K562 (cell line): Measurements from ENCODE around the gene RASGEF1C. TPM values are rescaled to one million over a fixed set of nuclear protein-coding genes. Genes with fewer than 3 reads are reported as not detected.

Experiments used
- ATAC-seq: fragments of 200-7000 bp; cut with Tn5 transposase; 3 replicates; pipeline ENCODE4 v1.9.1; 2020; ENCODE audit warnings: moderate library complexity
- BruUV-seq: library from RNA; stranded (reverse); fragments of 400-500 nt; replicated peaks from 2 replicates; lab custom pipeline; 2021; lab: Mats Ljungman, UMichigan
- CTCF ChIA-PET: fragments of 300-600 bp; formaldehyde crosslinking; extraction: SDS; loops from one replicate; lab custom pipeline; 2021; ENCODE audit warnings: low intra/inter-chr PET ratio; lab: Yijun Ruan, JAX
- POLR2A ChIA-PET: fragments of 300-600, 350-650 bp; sonication (Branson Sonifier 250); formaldehyde crosslinking; extraction: SDS; loops from one replicate; lab custom pipeline; 2021; ENCODE audit warnings: antibody characterized with exemption, inconsistent platforms; lab: Yijun Ruan, JAX
- DNase-seq, 4 experiments: peaks; one replicate each; pipeline versions ENCODE4 v3.0.0 to v3.0.0-alpha.2; 2011 to 2018; ENCODE audit warnings: low spot score in 3 of 4, mixed read lengths in 3 of 4; ENCODE audit errors: extremely low read depth in 1 of 4
- FAIRE-seq: peaks from 2 replicates; lab custom pipeline; 2011; peaks lifted over from hg19 to GRCh38; lab: Jason Lieb, UNC
- H2AFZ ChIP-seq: 2 replicates; pipeline ENCODE4 v1.6.0; 2011; ENCODE audit warnings: low read depth, low read length, control low read depth, inconsistent platforms
- H3K27ac ChIP-seq: fragments of 200-600 bp; 3 replicates; pipeline ENCODE4 v1.8.0; 2011; ENCODE audit warnings: low read depth, mild to moderate bottlenecking, control low read depth, inconsistent platforms, low read length, moderate library complexity, mixed read lengths; ENCODE audit errors: extremely low read depth
- H3K27me3 ChIP-seq, 2 experiments: fragments of 300-600 bp in 1 of 2; 2 replicates in 1 of 2; 3 replicates in 1 of 2; pipeline versions ENCODE4 v1.6.0 to v1.8.0; 2011; ENCODE audit warnings: inconsistent platforms in 2 of 2, low read length in 2 of 2, mild to moderate bottlenecking in 1 of 2, mixed read lengths in 1 of 2, moderate library complexity in 1 of 2; ENCODE audit not compliant: control insufficient read depth in 2 of 2, insufficient read depth in 2 of 2
- H3K36me3 ChIP-seq: fragments of 300-600 bp; 3 replicates; pipeline ENCODE4 v1.8.0; 2011; ENCODE audit warnings: mild to moderate bottlenecking, low read length, inconsistent platforms; ENCODE audit not compliant: control insufficient read depth, insufficient read depth
- H3K4me1 ChIP-seq, 2 experiments: fragments of 200-600 bp in 1 of 2; replicated peaks in 1 of 2; 2 replicates in 1 of 2; 3 replicates in 1 of 2; pipeline versions ENCODE4 v1.5.1 to v1.8.0; 2011; ENCODE audit warnings: inconsistent platforms in 2 of 2, low read length in 2 of 2, mild to moderate bottlenecking in 1 of 2, mixed read lengths in 1 of 2, moderate library complexity in 1 of 2; ENCODE audit not compliant: control insufficient read depth in 2 of 2, insufficient read depth in 2 of 2
- H3K4me2 ChIP-seq: 2 replicates; pipeline ENCODE4 v1.6.1; 2011; ENCODE audit warnings: low read length, control low read depth, inconsistent platforms, mixed read lengths; ENCODE audit not compliant: insufficient read depth
- H3K4me3 ChIP-seq: fragments of 200-600 bp; sonication (generic), shearing (Covaris generic); 2 replicates; pipeline ENCODE4 v1.5.1; 2016; ENCODE audit warnings: control low read depth, inconsistent platforms
- H3K79me2 ChIP-seq: fragments of 200-600 bp; 3 replicates; pipeline ENCODE4 v1.8.0; 2011; ENCODE audit warnings: low read length, inconsistent platforms; ENCODE audit not compliant: control insufficient read depth, insufficient read depth
- H3K9ac ChIP-seq, 2 experiments: 2 replicates each; pipeline versions ENCODE4 v1.6.0 to v1.6.1; 2011; ENCODE audit warnings: low read depth in 2 of 2, low read length in 2 of 2, control low read depth in 1 of 2, inconsistent platforms in 1 of 2, mild to moderate bottlenecking in 1 of 2, mixed read lengths in 1 of 2; ENCODE audit not compliant: insufficient read depth in 1 of 2
- H3K9me1 ChIP-seq: one replicate; pipeline ENCODE4 v1.6.0; 2011; ENCODE audit warnings: inconsistent platforms, mild to moderate bottlenecking, low read length, moderate library complexity; ENCODE audit not compliant: control insufficient read depth, insufficient read depth
- H3K9me3 ChIP-seq: replicated peaks from 2 replicates; pipeline ENCODE4 v1.5.1; 2011; ENCODE audit warnings: low read depth, low read length, inconsistent platforms; ENCODE audit not compliant: control insufficient read depth, insufficient read depth
- H4K20me1 ChIP-seq: replicated peaks from 2 replicates; pipeline ENCODE4 v1.6.1; 2011; ENCODE audit warnings: low read length, inconsistent platforms, mixed read lengths; ENCODE audit not compliant: control insufficient read depth, insufficient read depth
- SMARCA4 ChIP-seq: fragments of 450-650 bp; IDR thresholded peaks from 2 replicates; pipeline ENCODE4 v1.6.1; 2016
- ZNF140 ChIP-seq: fragments of 250-450 bp; sonication (Bioruptor Pico); IDR thresholded peaks from 2 replicates; pipeline ENCODE4 v1.8.0; 2021; ENCODE audit warnings: moderate library complexity, mild to moderate bottlenecking, inconsistent platforms
- ZNF766 ChIP-seq: fragments of 200-800 bp; sonication (Bioruptor generic); conservative IDR thresholded peaks from 2 replicates; pipeline ENCODE4 v1.6.1; 2016; ENCODE audit warnings: missing genetic modification characterization, missing compliant biosample characterization
- WGBS: fragments of 100-300 bp; shearing (Covaris generic); methylation state at CpG from one replicate; pipeline ENCODE4 v1.1.6; 2016; ENCODE audit warnings: low coverage, mixed read lengths; ENCODE audit not compliant: insufficient coverage; ENCODE audit errors: missing lambda C conversion rate; 5-methylcytosine and 5-hydroxymethylcytosine counted together
- in situ Hi-C: fragments of 300-500 bp; cut with MboI; formaldehyde crosslinking; loops from 4 replicates; pipeline ENCODE4 v1.15.0; 2018; ENCODE audit warnings: inconsistent platforms, mixed read lengths
- intact Hi-C: fragments of 100-400 bp; cut with micrococcal nuclease; formaldehyde crosslinking; loops from 2 replicates; pipeline ENCODE4 v1.14.2; 2022
- polyA plus RNA-seq, 8 experiments: library from polyadenylated mRNA; depleted of rRNA in 4 of 8; stranded (reverse) in 5 of 8; unstranded in 3 of 8; fragments of >200 nt; fragmentation: Nextera tagmentation in 2 of 8; fragmentation: Illumina TruSeq in 1 of 8; extraction: Ambion mirVana in 2 of 8; extraction: Trizol in 1 of 8; gene quantifications; 2 replicates each; pipeline versions ENCODE4 v1.2.1 to v1.2.3, GENCODE V29; 2011 to 2014; ENCODE audit warnings: inconsistent platforms in 1 of 8, missing spikeins in 1 of 8
- total RNA-seq, 7 experiments: library from RNA; depleted of rRNA in 6 of 7; stranded (reverse); fragments of >200 nt in 6 of 7; fragmentation: Illumina TruSeq in 2 of 7; extraction: Trizol in 2 of 7; gene quantifications; 2 replicates each; pipeline versions ENCODE4 v1.2.1 to v1.2.3, GENCODE V29; 2011 to 2021; ENCODE audit warnings: low replicate concordance in 1 of 7
- TF ChIP-seq, protein P1 (sequence below), 2 experiments: IDR thresholded peaks; 2 replicates each; pipeline ENCODE4 v1.6.1; 2012; ENCODE audit warnings: improper control_type of control experiment in 2 of 2, low read depth in 2 of 2, low read length in 2 of 2, borderline replicate concordance in 1 of 2
- TF ChIP-seq, protein P2 (sequence below): sonication (generic); IDR thresholded peaks from 2 replicates; pipeline ENCODE4 v1.6.1; 2016
- TF ChIP-seq, protein P3 (sequence below), 2 experiments: fragments of 450-650 bp in 1 of 2; sonication (generic) in 1 of 2; formaldehyde crosslinking in 1 of 2; IDR thresholded peaks in 1 of 2; conservative IDR thresholded peaks in 1 of 2; 2 replicates each; pipeline versions ENCODE4 v1.6.1 to v1.8.1; 2016 to 2023; ENCODE audit warnings: mild to moderate bottlenecking in 2 of 2, moderate library complexity in 2 of 2, inconsistent platforms in 1 of 2, missing genetic modification reagents in 1 of 2
- TF ChIP-seq, protein P4 (sequence below): fragments of 450-650 bp; IDR thresholded peaks from 2 replicates; pipeline ENCODE4 v1.6.1; 2016; ENCODE audit warnings: antibody characterized with exemption

RASGEF1C gene
- total and polyA plus RNA-seq, 9 of the 15 experiments (the other 6 are each of a cell fraction or from before 2014, with no cell fraction given), result 0.04 to 1.1 (median 0.21) TPM; not detected in 4

DNA sequence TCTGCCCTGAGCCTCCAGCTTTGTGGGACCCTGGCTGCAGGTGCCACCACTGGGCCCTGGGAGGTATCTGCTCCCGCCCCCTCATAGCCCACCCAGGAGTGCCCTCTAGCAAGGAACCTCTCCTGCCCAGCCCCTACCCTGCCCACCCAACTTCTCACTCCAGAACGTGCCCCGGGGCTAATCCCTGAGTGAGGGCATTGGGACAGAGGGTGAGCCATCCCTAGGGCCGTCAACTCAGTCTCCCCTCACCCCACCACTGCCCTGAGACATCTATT, 2.7 kb upstream of the RASGEF1C start:
- intact Hi-C loops, result no loop called here
- Histone ChIP-seq H3K9me3 (no peaks in the 10 kb centered on the region), H3K27ac (no peak overlapping the region), H3K27me3 (peaks cover 4 to 60% of the 10 kb centered on the region in 2 experiments; a peak in 4 of 5 replicates), H3K36me3 (no peaks in the 10 kb centered on the region), H3K4me1 (peaks cover 8 to 50% of the 10 kb centered on the region in 2 experiments; a peak in 4 of 5 replicates), H3K9me1 (peaks cover 4% of the 10 kb centered on the region), H2AFZ (no peak overlapping the region), H4K20me1 (no peaks in the 10 kb centered on the region), H3K79me2 (no peaks in the 10 kb centered on the region), H3K4me3 (no peak overlapping the region), H3K9ac (no peak overlapping the region), H3K4me2 (no peak overlapping the region)
- DNase-seq (no peak), ATAC-seq (no peak), FAIRE-seq (no peak)
- WGBS, result 0% methylated on average over 2 of the region's 4 CpGs
- CTCF ChIA-PET, result no interaction called here
- in situ Hi-C loops, result no loop called here
- POLR2A ChIA-PET, result interaction anchor here (0.6 to 1.4 kb wide), 3 partner anchors 16 to 843 kb away, joined by 3 to 4 read pairs (median 3); no protein-coding TSS in a partner anchor
- BruUV-seq, result no TSS peak
- TF ChIP-seq ZNF766 (no peak), ZNF140 (no peak), SMARCA4 (no peak)
- TF ChIP-seq, protein P1, sequence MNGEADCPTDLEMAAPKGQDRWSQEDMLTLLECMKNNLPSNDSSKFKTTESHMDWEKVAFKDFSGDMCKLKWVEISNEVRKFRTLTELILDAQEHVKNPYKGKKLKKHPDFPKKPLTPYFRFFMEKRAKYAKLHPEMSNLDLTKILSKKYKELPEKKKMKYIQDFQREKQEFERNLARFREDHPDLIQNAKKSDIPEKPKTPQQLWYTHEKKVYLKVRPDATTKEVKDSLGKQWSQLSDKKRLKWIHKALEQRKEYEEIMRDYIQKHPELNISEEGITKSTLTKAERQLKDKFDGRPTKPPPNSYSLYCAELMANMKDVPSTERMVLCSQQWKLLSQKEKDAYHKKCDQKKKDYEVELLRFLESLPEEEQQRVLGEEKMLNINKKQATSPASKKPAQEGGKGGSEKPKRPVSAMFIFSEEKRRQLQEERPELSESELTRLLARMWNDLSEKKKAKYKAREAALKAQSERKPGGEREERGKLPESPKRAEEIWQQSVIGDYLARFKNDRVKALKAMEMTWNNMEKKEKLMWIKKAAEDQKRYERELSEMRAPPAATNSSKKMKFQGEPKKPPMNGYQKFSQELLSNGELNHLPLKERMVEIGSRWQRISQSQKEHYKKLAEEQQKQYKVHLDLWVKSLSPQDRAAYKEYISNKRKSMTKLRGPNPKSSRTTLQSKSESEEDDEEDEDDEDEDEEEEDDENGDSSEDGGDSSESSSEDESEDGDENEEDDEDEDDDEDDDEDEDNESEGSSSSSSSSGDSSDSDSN (IDR thresholded peaks at IDR 0.05; ENCODE audit: borderline replicate concordance in 1 of 2, low read depth in 2 of 2, low read length in 2 of 2), result no peak
- TF ChIP-seq, protein P2, sequence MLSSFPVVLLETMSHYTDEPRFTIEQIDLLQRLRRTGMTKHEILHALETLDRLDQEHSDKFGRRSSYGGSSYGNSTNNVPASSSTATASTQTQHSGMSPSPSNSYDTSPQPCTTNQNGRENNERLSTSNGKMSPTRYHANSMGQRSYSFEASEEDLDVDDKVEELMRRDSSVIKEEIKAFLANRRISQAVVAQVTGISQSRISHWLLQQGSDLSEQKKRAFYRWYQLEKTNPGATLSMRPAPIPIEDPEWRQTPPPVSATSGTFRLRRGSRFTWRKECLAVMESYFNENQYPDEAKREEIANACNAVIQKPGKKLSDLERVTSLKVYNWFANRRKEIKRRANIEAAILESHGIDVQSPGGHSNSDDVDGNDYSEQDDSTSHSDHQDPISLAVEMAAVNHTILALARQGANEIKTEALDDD, result no peak
- TF ChIP-seq, protein P3, sequence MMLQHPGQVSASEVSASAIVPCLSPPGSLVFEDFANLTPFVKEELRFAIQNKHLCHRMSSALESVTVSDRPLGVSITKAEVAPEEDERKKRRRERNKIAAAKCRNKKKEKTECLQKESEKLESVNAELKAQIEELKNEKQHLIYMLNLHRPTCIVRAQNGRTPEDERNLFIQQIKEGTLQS (IDR thresholded peaks at IDR 0.05), result no peak
- TF ChIP-seq, protein P3 (CRISPR knock-in tag; conservative IDR thresholded peaks at IDR 0.05), result no peak
- TF ChIP-seq, protein P4, sequence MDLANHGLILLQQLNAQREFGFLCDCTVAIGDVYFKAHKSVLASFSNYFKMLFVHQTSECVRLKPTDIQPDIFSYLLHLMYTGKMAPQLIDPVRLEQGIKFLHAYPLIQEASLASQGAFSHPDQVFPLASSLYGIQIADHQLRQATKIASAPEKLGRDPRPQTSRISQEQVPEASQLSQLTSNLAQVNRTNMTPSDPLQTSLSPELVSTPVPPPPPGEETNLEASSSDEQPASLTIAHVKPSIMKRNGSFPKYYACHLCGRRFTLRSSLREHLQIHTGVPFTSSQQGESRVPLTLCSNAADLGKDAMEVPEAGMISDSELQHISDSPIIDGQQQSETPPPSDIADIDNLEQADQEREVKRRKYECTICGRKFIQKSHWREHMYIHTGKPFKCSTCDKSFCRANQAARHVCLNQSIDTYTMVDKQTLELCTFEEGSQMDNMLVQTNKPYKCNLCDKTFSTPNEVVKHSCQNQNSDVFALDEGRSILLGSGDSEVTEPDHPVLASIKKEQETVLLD, result no peak
